Measurements from ENCODE around the gene DNAH8. TPM values are rescaled to one million over a fixed set of nuclear protein-coding genes. Genes with fewer than 3 reads are reported as not detected.

Gene DNAH8
- total and polyA plus RNA-seq, 10 donors = 0.20 to 15.6 (median 5.2) TPM

DNA sequence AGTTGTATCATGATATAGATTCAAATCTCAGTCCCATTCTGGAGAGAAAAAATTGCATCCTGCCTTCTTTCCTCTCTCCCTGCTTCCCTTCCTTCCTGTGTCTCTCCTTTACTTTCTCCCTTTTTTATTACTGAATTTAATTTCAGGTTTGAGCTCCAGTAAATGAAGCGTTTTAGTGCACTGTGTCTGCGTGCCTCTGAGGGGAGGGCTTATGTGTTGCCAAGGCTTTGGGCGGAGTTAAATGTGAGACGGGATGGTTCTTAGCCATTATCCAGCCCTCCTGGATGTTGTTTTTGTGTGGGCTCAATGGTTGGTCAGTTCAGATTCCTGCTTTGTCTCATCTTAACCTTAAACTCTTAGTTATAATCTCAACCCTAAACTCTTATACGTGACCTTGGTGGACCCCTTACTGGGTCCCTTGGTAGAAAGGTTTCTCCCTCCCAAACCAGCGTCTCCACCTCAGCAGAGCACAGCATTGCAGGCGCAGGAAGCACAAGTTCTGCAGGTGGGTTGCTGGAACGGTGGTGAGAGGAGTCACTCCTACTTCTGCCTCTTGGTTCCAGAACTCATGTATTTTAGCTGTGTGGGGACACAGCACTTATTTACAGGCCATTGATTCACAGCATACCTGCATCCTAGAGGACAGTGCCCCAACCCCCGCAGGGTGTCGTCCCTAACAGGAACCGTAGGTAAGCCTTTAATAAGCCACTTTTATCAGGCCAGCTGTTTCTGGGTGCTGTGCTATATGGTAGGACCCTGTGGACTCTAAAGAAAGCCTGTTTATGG lies 68.5 kb downstream of the DNAH8 start:
- H3K4me1 ChIP-seq = no peaks in the 10 kb centered on the region
- H3K27me3 ChIP-seq (replicated peaks in 1 of 7) = peaks cover 0 to 6% (median 0%) of the 10 kb centered on the region in 7 donors
- no peak overlapping the region for H3K4me3 ChIP-seq
- intact Hi-C loops (cut with DNase I; ENCODE audit: low total_unique reads) = no loop called here
- TF ChIP-seq, protein P1, sequence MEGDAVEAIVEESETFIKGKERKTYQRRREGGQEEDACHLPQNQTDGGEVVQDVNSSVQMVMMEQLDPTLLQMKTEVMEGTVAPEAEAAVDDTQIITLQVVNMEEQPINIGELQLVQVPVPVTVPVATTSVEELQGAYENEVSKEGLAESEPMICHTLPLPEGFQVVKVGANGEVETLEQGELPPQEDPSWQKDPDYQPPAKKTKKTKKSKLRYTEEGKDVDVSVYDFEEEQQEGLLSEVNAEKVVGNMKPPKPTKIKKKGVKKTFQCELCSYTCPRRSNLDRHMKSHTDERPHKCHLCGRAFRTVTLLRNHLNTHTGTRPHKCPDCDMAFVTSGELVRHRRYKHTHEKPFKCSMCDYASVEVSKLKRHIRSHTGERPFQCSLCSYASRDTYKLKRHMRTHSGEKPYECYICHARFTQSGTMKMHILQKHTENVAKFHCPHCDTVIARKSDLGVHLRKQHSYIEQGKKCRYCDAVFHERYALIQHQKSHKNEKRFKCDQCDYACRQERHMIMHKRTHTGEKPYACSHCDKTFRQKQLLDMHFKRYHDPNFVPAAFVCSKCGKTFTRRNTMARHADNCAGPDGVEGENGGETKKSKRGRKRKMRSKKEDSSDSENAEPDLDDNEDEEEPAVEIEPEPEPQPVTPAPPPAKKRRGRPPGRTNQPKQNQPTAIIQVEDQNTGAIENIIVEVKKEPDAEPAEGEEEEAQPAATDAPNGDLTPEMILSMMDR (IDR thresholded peaks at IDR 0.05 in 8 of 11, conservative IDR thresholded peaks at IDR 0.05 in 3 of 11) = no peak
- 66 to 83% (median 76%) methylated on average over 10 to 11 of the region's 11 CpGs for WGBS, 5 donors
- no peak for DNase-seq
- H3K36me3 ChIP-seq = no peaks in the 10 kb centered on the region
- no peaks in the 10 kb centered on the region for H3K9me3 ChIP-seq
- no peak overlapping the region for H3K27ac ChIP-seq

GRCh38 chr6:38784506-38785235 lies 69.6 kb downstream of the DNAH8 start:
- 63 to 77% (median 72%) methylated on average over 2 of the region's 2 CpGs for WGBS, 5 donors
- intact Hi-C loops (cut with DNase I; ENCODE audit: low total_unique reads) = no loop called here

GRCh38 chr6:38786486-38786885 lies 71.4 kb downstream of the DNAH8 start:
- 66 to 91% (median 81%) methylated on average over 5 of the region's 5 CpGs for WGBS, 5 donors
- no peak overlapping the region for H3K27ac ChIP-seq
- TF ChIP-seq POLR2A (IDR thresholded peaks at IDR 0.05) = no peak
- no peak overlapping the region for H3K4me3 ChIP-seq
- DNase-seq = no peak
- intact Hi-C loops (cut with DNase I; ENCODE audit: low total_unique reads) = no loop called here
- no peaks in the 10 kb centered on the region for H3K4me1 ChIP-seq
- no peaks in the 10 kb centered on the region for H3K9me3 ChIP-seq
- H3K36me3 ChIP-seq = no peaks in the 10 kb centered on the region
- H3K27me3 ChIP-seq (replicated peaks in 1 of 7) = no peaks in the 10 kb centered on the region

More at GRCh38 chr6:38784506-38785235, 69.6 kb downstream of the DNAH8 start:
- no peaks in the 10 kb centered on the region for H3K27me3 ChIP-seq (replicated peaks in 1 of 7)
- no peaks in the 10 kb centered on the region for H3K4me1 ChIP-seq
- no peak for DNase-seq
- no peak overlapping the region for H3K4me3 ChIP-seq
- TF ChIP-seq POLR2AphosphoS5 (IDR thresholded peaks at IDR 0.05) = no peak
- no peak for TF ChIP-seq POLR2A (IDR thresholded peaks at IDR 0.05)
- TF ChIP-seq, protein P1 (IDR thresholded peaks at IDR 0.05 in 8 of 11, conservative IDR thresholded peaks at IDR 0.05 in 3 of 11) = no peak
- no peak overlapping the region for H3K27ac ChIP-seq
- no peaks in the 10 kb centered on the region for H3K9me3 ChIP-seq
- no peaks in the 10 kb centered on the region for H3K36me3 ChIP-seq

DNA sequence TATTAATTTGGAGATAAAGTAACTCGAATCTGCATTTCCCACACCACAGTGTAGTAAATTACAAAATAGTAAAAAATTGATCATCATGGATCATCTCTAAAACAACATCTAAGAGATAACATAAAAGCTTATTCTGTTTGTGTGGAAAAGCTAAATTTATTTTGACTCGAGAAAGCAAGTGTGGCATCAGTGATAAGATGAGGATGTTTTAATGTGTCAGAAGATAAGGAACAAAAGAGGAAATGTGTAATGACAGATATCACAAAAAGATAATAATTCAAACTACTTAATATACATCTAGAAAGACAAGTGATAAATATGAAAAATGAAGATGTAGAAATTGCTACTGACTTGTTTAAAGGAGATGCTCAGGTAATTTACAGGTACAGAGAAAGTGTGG lies 74.1 kb downstream of the DNAH8 start:
- 25 to 40% (median 25%) methylated on average over 2 of the region's 2 CpGs for WGBS, 5 donors
- DNase-seq = no peak
- intact Hi-C loops (cut with DNase I; ENCODE audit: low total_unique reads) = no loop called here
- H3K4me1 ChIP-seq = no peaks in the 10 kb centered on the region
- no peaks in the 10 kb centered on the region for H3K27me3 ChIP-seq (replicated peaks in 1 of 7)
- TF ChIP-seq, protein P1 (IDR thresholded peaks at IDR 0.05 in 8 of 11, conservative IDR thresholded peaks at IDR 0.05 in 3 of 11) = no peak
- TF ChIP-seq POLR2A (IDR thresholded peaks at IDR 0.05) (no peak), POLR2AphosphoS5 (IDR thresholded peaks at IDR 0.05) (no peak)
- H3K9me3 ChIP-seq = no peaks in the 10 kb centered on the region
- H3K4me3 ChIP-seq = no peak overlapping the region
- H3K27ac ChIP-seq = no peak overlapping the region
- H3K36me3 ChIP-seq = no peaks in the 10 kb centered on the region

Measured in spleen (tissue), 11 donors.